GM08714 (cell line): ENCODE results near the gene NPAS1.
"Not testable (repeated sequence)": the region's sequence is repeated elsewhere in the genome, so short reads cannot be mapped to it uniquely, and the experiment has no call there.

ENCODE experiments used
- H3K4me3 ChIP-seq: fragments of 200-500 bp; sonication (Bioruptor generic); 2 replicates; pipeline ENCODE4 v1.5.1; 2014; ENCODE audit warnings: mild to moderate bottlenecking, low read length, inconsistent platforms
- ZNF274 ChIP-seq: IDR thresholded peaks from 2 replicates; pipeline ENCODE4 v1.6.1; 2012; ENCODE audit warnings: mild to moderate bottlenecking, low read depth, low read length

The NPAS1 gene

DNA sequence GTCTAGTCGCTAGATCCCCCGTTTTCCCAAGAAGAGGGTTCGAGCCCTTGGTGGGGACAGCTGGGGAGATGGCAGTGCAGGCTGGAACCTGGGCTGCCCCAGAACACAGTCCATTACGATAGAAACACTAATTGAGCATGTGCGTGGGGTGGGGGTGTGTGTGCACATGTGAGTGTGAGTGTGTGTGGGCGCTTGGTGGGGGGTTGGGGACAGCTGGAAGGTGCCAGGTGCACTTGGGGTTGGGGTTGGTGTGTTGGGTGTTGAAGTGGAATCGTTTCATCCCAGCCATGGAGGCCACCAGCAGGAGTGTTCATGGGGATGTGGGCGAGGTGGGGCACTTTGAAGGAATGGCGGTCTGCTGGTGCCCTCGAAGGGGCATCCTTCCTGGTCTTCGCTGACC lies 18.1 kb upstream of the NPAS1 start:
- TF ChIP-seq ZNF274, result no peak
- H3K4me3 ChIP-seq, result no peak overlapping the region

- H3K4me3 ChIP-seq, result no peak overlapping the region
- no peak for TF ChIP-seq ZNF274
Observed at GRCh38 chr19:47002106-47002766, 17.4 kb upstream of the NPAS1 start.

DNA sequence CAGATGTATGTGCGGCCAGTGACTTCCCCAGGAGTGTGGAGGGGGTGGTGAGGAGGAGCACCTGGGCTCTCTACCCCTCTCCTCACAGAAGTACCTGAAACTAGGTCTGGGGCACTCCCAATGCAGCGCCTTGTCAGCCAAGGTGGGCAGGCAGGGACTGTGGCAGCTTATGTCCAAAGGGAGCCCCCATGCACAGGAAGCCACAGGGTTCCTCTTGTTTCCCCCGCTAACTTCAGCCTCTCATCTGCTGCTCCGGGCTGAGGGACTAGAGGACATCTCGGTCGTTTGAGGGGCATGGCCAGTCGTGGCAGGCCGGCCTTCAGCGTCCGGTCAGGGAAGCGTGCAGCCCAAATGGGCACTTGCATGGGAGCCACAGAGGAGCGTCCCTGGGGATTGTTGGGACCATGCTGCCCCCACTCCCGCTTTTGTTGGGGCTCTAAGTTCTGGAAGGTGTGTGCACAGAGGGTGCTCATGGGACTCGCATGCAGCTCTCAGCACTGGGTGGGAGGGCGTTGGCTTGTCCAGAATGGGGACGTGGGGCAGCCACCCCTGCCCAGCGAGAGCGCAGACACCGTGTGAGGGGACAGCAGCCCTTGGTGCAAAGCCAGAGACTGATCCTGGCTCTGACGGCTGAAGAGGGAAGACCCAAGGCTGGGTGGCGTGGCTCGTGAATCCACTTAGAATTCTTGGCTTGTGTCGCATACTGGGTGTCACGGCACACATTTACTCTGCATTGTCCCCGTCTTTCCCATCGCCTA lies 16.6 kb upstream of the NPAS1 start:
- H3K4me3 ChIP-seq, result no peak overlapping the region
- TF ChIP-seq ZNF274, result no peak

- TF ChIP-seq ZNF274, result no peak
- H3K4me3 ChIP-seq, result no peak overlapping the region
Observed at GRCh38 chr19:47003611-47004465, 15.8 kb upstream of the NPAS1 start.

DNA sequence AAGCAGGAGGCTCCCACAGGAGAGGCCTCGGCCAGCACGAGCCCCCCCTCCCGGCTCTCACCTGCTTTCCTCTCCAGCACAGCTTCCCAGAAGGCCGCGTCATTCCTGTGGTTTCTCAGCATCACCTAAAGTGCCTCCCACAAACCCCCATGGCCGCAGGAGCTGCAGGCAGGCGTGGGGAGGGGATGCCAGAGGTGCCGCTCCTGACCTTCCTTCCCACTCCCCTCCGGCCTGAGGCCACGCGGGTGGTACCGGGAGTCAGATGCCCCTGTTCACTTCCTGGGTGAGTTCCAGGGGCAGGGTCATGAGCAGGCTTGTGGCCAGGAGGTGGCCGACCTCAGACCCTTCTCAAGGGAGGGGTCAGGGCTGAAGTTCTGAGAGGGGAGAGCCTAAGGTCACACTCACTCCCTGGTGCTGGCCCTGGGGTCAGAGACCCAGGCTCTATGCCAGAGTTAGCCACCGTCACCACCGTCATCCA lies 14.4 kb upstream of the NPAS1 start:
- no peak overlapping the region for H3K4me3 ChIP-seq
- TF ChIP-seq ZNF274, result no peak

DNA sequence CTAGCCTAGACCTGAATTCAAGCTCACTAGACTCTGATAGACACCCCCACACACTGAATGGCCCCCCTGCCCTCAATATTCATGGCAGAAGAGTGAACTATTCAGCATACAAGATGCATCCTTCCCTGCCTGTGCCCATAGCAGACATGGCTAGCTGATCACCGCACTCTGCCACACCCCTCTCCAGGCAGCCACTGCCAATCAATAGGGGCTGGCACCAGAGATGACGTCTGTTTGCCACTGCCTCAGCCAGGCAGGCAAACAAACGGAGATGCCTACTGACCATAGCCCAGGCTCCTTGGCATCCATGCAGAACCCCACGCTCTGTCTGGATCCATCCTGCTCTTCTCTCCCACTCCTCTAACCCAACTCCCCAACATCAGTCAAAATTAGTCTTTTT lies 13.8 kb upstream of the NPAS1 start:
- no peak for TF ChIP-seq ZNF274
- no peak overlapping the region for H3K4me3 ChIP-seq

DNA sequence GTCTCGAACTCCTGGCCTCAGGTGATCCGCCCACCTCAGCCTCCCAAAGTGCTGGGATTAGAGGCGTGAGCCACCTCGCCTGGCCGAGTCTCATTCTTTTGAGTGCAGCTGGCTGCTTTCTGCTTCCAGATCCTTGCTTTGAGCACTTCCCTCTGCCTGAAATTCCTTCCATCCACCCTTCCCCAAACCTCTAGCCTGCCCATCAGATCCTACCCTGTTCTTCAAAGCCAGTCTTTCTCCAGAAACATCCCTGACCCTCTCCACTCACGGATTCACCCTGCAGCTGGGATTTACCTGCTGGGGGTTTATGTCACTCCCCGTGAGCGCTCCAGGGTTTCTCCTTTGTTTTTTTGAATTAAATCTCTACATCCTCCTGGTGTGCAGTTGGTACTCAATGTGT lies 13.1 kb upstream of the NPAS1 start:
- no peak for TF ChIP-seq ZNF274
- no peak overlapping the region for H3K4me3 ChIP-seq

DNA sequence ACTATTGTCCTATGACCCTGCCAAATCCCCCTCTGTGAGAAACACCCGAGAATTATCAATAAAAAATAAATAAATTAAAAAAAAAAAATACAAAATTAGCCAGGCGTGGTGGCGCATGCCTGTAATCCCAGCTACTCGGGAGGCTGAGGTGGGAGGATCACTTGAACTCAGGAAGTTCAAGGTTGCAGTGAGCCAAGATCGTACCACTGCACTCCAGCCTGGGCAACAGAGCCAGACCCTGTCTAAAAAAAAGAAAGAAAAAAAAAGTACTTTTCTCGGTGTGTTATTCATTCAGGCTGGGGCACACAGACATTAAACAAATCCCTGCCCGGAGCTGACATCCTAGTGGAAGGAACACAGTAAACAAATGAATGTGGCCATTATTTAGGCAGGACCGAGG lies 9.1 kb upstream of the NPAS1 start:
- H3K4me3 ChIP-seq, result not testable (repeated sequence)

DNA sequence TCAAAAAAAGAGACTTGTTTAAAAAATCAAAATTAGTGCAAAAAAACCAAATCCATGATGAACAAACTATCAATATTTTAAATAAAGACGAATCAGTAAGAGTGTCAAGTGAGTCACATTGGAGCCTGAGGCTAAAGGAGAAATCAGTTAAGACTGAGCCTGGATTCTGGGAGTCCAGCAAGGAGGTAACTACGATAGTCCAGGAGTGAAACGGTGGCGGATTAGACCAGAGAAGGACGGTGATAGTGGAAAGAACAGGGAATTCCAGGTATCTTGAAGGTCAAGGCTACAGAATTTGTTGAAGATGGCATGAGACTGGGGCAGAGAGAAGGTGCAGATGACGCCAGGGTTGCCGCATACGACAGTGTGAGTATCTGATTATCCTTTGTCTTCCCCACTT lies 7.0 kb upstream of the NPAS1 start:
- H3K4me3 ChIP-seq, result no peak overlapping the region
- no peak for TF ChIP-seq ZNF274

DNA sequence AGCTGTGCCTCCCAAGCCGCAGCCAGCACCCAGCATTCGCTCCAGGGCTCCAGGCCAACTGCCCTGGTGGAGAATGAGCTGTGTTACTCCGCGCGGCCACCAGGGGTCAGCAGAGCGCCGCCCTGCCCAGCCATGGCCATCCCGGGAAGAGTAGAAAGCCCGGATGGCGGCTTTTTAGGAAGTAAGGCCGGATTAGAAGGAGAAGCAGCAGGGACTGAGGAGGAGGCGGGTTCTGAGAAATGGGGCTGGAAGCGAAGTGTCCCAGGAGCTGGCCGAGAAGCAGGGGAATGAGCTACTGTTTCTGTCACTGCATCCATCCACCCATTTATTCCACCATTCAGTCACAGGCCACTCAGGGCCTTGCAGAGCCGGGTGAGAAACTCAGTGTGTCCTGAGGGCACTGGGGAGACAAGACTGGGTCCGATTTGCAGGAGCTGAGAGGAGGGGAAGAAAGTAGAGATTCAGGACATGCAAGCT lies 6.6 kb upstream of the NPAS1 start:
- no peak overlapping the region for H3K4me3 ChIP-seq
- TF ChIP-seq ZNF274, result no peak

GRCh38 chr19:47018923-47019322 lies 714 bp upstream of the NPAS1 start:
- no peak for TF ChIP-seq ZNF274
- H3K4me3 ChIP-seq, result no peak overlapping the region

- H3K4me3 ChIP-seq, result no peak overlapping the region
- TF ChIP-seq ZNF274, result no peak
Observed at GRCh38 chr19:47020132-47020805, 632 bp downstream of the NPAS1 start.

- no peak overlapping the region; the same call in 1 of the 2 replicates for H3K4me3 ChIP-seq
- no peak for TF ChIP-seq ZNF274
Observed at GRCh38 chr19:47020992-47021496, 1.4 kb downstream of the NPAS1 start.
